ENCODE results near the gene RCAN3. TPM values are rescaled to one million over a fixed set of nuclear protein-coding genes. Genes with fewer than 3 reads are reported as not detected.

RCAN3 gene
- total RNA-seq, 4 donors from 2014 or later, result 6.0 to 22.8 (median 10.8) TPM

DNA sequence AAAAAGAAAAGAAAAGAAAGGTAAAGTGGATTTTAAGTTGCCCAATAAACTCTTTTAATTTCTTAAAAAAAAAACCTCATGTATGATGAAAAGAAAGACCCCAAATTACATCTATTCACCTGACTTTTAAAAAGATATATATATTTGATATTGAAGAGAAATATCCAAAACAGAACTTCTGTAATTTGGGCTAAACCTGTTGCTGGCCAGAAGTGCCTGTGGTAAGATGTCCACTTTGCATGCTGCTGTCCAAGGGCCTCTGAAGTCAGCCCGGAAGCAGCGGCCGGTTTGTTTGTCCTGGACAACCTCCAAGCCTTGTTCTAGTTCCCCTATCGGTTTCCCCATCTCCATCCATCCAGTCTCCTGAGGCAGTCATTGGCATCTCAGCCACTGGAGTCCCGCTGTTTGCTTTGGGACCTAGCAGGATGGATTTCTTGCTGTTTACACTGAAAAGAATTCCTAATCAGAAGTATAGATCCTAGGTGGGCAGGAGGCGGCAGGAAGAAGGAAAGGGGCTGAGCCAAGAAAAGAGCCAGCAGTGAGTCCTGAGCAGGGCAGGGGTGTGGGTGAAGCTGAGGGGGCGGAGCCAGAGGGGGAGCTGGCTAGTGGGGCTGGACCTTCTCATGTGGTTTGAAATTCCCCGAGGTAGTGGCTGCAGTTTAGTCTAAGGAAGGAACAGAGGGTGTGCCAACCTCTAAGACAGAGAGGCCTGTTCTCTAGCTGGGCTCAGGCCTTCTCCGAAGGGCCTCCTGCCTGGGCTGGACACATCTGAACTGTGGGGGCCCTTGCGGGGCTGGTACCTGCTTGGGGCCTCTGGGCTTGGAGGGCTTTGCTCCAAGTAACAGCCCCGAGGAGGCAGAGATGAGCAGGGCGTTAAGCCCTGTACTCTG is 56.5 kb downstream of the RCAN3 start:
- Histone ChIP-seq H3K4me1 (peaks cover 0 to 30% (median 0%) of the 10 kb centered on the region in 4 donors), H3K9me3 (no peaks in the 10 kb centered on the region), H3K27ac (peak overlapping the region in 1 of 4 donors; percentile 38), H3K27me3 (peaks cover 0 to 29% of the 10 kb centered on the region in 2 donors), H3K4me3 (no peak overlapping the region), H3K36me3 (no peaks in the 10 kb centered on the region)
- DNase-seq (ENCODE audit: low spot score in 2 of 2), result peak; percentile 37 to 62
- no peak for TF ChIP-seq POLR2A (IDR thresholded peaks at IDR 0.05)
- TF ChIP-seq EP300 (IDR thresholded peaks at IDR 0.05), result no peak
- TF ChIP-seq, protein P1, sequence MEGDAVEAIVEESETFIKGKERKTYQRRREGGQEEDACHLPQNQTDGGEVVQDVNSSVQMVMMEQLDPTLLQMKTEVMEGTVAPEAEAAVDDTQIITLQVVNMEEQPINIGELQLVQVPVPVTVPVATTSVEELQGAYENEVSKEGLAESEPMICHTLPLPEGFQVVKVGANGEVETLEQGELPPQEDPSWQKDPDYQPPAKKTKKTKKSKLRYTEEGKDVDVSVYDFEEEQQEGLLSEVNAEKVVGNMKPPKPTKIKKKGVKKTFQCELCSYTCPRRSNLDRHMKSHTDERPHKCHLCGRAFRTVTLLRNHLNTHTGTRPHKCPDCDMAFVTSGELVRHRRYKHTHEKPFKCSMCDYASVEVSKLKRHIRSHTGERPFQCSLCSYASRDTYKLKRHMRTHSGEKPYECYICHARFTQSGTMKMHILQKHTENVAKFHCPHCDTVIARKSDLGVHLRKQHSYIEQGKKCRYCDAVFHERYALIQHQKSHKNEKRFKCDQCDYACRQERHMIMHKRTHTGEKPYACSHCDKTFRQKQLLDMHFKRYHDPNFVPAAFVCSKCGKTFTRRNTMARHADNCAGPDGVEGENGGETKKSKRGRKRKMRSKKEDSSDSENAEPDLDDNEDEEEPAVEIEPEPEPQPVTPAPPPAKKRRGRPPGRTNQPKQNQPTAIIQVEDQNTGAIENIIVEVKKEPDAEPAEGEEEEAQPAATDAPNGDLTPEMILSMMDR (IDR thresholded peaks at IDR 0.05), result no peak
- 24 to 37% methylated on average over 11 to 12 of the region's 12 CpGs for WGBS, 2 donors

DNA sequence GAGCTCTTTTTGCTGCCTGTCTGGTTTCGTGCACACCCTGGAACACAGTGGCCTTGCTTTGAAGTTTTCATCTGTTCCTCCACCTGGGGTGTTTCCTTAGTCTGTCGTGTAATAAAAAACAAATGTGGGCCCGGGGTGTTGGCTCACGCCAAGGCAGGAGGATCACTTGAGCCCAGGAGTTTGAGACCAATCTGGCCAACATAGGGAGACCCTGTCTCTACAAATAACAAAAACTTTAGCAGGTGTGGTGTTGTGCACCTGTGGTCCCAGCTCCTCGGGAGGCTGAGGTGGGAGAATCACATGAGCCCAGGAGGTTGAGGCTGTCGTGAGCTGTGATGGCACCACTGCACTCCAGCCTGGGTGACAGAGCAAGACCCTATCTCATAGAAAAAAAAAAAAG is 57.7 kb downstream of the RCAN3 start:
- 88 to 91% methylated on average over 6 of the region's 6 CpGs for WGBS, 2 donors
- no peaks in the 10 kb centered on the region for H3K36me3 ChIP-seq
- H3K27ac ChIP-seq, result no peak overlapping the region
- TF ChIP-seq, protein P1 (IDR thresholded peaks at IDR 0.05), result no peak
- TF ChIP-seq EP300 (IDR thresholded peaks at IDR 0.05) (no peak), POLR2A (IDR thresholded peaks at IDR 0.05) (no peak)
- peaks cover 0 to 17% of the 10 kb centered on the region in 2 donors for H3K27me3 ChIP-seq
- peaks cover 0 to 29% (median 0%) of the 10 kb centered on the region in 4 donors for H3K4me1 ChIP-seq
- no peak for DNase-seq (ENCODE audit: low spot score in 2 of 2)
- H3K4me3 ChIP-seq, result no peak overlapping the region
- no peaks in the 10 kb centered on the region for H3K9me3 ChIP-seq

DNA sequence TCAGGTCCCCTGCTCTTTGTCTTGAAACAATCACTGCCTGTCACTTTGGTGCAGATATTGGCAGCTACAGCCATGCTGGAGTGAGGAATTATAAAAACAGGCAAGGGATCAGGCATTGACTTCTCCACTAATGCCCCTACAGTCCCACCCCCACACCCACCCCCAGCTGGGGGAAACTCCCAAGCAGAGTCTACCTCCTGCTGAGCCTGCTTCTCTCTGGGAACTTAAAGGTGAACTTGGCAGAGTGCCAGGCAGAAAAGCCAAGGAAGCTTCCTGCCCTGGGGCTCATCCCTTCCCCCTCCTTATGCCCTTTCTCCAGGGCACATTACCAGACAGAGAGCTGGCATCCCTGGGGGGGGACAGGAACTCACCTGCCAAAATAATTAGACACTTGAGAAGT is 60.0 kb downstream of the RCAN3 start:
- no peak for TF ChIP-seq POLR2A (IDR thresholded peaks at IDR 0.05)
- TF ChIP-seq EP300 (IDR thresholded peaks at IDR 0.05), result no peak
- TF ChIP-seq, protein P1 (IDR thresholded peaks at IDR 0.05), result no peak
- no peak for DNase-seq (ENCODE audit: low spot score in 2 of 2)

DNA sequence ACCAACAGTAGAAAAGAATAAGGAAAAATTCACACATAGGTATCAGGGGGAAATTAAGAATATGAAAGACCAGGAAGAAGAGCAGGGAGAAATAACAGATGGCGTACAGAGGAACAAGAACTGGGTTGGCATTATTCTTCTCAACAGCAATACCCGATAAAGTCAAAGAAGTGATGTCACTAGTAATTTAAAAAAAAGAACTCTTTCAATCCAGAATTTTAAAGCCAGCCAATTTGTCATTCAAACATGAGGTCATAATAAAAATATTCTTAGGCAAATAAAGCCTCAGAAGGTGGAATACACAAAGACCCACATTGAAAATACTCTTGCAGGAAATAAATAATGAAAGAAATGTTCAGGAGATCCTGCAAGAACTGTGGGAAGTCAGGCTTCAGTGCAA is 62.1 kb downstream of the RCAN3 start:
- TF ChIP-seq, protein P1 (IDR thresholded peaks at IDR 0.05), result no peak
- TF ChIP-seq POLR2A (IDR thresholded peaks at IDR 0.05) (no peak), EP300 (IDR thresholded peaks at IDR 0.05) (no peak)
- WGBS, 2 donors, result 36 to 42% methylated on average over 2 of the region's 2 CpGs
- Histone ChIP-seq H3K36me3 (no peaks in the 10 kb centered on the region), H3K9me3 (no peaks in the 10 kb centered on the region), H3K27me3 (no peaks in the 10 kb centered on the region), H3K4me1 (peaks cover 0 to 4% (median 0%) of the 10 kb centered on the region in 4 donors), H3K4me3 (no peak overlapping the region), H3K27ac (no peak overlapping the region)
- DNase-seq (ENCODE audit: low spot score in 2 of 2), result no peak

More for the DNA sequence above, 60.0 kb downstream of the RCAN3 start:
- Histone ChIP-seq H3K27me3 (no peaks in the 10 kb centered on the region), H3K4me3 (no peak overlapping the region), H3K9me3 (no peaks in the 10 kb centered on the region), H3K36me3 (no peaks in the 10 kb centered on the region), H3K27ac (no peak overlapping the region), H3K4me1 (peaks cover 0 to 17% (median 0%) of the 10 kb centered on the region in 4 donors)

DNA sequence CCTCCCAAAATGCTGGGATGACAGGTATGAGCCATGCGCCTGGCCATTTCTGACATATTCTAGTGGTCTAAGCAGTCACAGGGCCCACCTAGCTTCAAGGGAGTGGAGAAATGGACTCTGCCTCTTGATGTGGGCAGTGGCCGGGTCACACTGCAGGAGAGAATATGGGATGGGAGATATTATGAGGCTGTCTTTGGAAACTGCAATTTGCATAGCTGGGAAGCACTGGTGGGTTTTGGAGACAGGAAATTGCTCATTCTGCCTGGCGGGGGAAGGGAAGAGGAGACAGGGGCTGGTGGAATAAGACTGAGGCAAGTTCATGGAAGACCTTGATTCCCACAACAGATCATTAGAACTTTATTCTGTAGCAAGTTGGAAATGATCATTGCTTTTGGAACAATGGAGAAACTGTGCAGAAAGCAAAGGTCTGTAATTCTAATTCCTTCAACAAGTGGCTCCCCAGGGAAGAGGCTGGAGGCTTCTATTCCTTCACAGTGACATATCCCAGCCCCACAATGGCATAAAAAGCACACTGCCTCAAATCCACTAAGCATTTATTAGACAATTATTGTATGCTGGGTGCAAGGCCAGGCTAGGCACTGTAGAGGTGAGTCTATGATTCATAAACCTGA is 63.7 kb downstream of the RCAN3 start:
- Histone ChIP-seq H3K36me3 (no peaks in the 10 kb centered on the region), H3K4me3 (no peak overlapping the region), H3K9me3 (no peaks in the 10 kb centered on the region), H3K27ac (no peak overlapping the region), H3K4me1 (peaks cover 0 to 4% (median 0%) of the 10 kb centered on the region in 4 donors), H3K27me3 (no peaks in the 10 kb centered on the region)
- no peak for DNase-seq (ENCODE audit: low spot score in 2 of 2)
- TF ChIP-seq POLR2A (IDR thresholded peaks at IDR 0.05) (no peak), EP300 (IDR thresholded peaks at IDR 0.05) (no peak)
- TF ChIP-seq, protein P1 (IDR thresholded peaks at IDR 0.05), result no peak
- 75 to 83% methylated on average over 3 of the region's 3 CpGs for WGBS, 2 donors

Measured in tibial nerve (tissue), 4 donors.